Measurements from ENCODE around the gene ACKR3.

The ACKR3 gene

DNA sequence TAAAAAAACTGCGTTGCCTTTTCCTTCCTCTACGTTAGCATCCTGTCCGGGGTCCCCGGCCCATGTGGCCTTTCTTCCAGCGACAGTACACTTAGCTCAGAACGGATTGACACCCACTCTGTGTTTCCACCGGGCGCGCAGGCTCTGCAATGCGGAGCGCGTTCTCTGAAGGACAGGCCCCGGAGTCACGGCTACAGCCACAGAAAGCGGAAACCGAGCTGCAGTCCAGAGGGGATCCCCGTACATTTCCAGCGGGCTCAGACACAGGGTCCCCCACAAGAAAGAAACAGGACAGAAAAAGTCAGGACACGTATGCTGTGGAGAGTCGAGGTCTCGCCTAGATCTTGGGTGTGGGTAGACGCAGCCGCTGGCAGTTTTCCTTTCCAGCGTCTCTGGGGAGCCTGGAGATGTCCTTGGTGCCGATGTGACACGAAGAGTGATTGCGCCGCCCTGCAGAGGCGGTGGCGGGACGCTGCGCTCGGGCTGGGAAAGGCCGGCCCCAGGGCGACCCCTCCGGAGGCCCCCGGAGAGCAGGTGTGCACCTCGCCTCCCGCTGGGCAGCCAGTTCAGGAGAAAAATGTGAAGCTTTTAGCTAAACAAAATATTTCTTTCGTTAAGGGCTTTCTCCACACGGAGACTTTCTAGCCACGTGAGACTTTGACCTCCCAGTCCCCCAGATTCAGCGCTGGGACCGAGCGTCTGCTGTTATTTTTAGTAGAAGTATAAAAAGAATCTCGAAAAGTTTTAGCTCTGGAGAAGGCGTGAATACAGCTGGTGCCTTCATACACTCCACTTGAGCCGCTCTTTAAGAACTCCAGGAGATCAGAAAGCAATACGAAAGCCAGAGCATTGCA is 1.3 kb upstream of the ACKR3 start:
- no peak for DNase-seq (ENCODE audit: low read depth in 1 of 2, low spot score in 1 of 2)

DNA sequence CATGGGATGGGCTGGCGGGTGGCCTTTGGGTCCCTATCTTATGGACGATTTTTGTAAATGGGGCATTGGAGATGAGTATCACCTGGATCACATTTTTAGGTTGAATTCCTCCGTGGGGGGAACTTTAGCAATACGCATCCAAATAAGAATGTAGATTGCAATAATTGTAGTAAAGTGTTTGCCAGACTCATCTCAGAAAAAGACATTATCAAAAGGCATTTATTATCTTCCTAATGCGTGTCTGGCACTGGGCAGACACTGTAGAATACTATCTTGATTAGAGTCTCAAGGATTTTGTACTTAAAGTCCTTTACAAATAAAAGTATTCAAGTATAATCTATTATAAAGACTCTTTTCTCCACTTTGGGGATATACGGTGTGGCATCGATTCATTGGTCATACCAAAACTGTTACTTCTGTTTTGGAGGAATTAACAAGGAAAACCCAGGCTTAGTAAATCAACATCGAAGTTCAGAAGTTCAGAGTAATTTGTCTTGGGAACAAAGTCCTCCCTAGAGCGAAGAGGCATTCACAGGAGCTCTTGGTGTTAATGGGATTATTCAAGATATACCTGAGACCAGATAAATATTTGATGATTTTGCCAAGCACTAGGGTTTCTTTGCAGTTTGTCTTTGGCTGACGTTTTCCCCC is 578 bp upstream of the ACKR3 start:
- no peak for DNase-seq (ENCODE audit: low read depth in 1 of 2, low spot score in 1 of 2)

DNA sequence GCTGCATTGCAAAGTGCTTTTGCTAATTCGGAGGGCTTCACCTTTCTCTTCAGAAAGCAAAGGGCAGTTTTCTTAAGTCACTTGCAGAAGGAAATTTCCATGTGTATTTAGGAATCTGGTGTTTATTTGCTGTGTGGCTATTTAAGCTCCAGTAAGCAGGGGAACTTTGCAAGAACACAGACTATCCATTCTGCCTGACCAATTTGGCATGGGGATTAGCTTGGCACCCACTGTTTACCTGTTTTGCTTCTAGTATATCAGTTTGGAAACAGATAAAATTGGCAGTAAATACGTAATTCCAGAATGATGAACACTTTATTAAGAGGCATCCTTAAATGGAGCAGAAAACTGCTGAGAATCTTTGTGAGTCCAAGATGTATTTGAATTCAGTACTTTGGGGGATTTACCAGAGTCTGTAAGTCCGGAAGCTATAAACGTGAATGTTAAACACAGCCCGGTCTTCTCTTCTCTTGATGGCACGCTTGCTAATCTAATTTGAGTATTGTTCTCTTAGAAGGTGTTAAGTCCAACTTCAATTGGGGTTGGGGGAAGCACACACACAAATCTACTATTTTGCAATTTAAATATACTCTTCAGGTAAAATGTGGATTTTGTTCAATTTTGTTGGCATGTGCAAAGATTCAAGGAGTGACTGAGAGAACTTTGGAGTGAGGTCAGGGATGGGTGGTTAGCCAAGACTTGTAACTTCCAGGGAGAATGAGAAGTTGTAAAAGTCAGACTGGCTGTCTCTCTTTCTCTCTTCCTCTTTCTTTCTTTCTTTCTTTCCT is 650 bp downstream of the ACKR3 start:
- DNase-seq (ENCODE audit: low read depth in 1 of 2, low spot score in 1 of 2): no peak

DNA sequence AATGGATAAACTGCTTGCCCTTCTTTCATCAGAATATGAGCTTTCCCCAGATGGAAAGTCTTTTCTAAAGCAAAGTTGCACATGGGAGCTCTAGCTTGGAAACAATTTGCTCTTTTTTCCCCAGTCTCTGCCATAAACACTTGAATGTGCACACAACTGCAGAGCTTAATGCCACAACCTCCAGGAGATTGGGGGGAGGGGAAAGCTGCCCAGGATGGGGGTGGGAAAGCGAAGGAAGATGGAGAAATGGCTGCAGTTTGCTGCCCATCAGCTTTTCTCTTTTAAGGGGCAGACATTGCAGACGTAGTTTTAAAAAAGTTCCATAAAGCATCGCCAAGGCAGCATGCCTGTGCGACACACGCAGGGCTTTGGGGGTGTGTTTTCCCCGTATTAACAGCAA is 1.5 kb downstream of the ACKR3 start:
- no peak for DNase-seq (ENCODE audit: low read depth in 1 of 2, low spot score in 1 of 2)

DNA sequence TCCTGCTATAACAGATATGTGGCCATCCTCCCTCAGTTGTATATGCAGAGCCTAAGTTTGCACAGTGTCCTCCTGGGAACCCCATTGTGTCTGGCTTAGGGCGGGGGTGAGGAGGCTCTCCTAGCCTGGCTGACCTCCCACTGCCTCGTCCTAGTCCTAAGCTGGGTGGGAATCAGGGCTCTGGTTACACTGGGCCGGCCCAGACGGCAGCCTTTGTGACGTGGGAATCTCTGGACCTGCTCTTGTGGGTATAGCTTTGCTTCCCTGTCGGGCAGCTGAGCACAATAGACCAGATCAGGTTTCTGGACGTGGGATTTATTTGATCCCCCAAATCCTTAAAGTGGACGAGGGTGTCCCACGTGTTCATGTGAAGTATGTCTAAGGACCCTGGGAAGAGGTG is 2.9 kb downstream of the ACKR3 start:
- no peak for DNase-seq (ENCODE audit: low read depth in 1 of 2, low spot score in 1 of 2)

DNA sequence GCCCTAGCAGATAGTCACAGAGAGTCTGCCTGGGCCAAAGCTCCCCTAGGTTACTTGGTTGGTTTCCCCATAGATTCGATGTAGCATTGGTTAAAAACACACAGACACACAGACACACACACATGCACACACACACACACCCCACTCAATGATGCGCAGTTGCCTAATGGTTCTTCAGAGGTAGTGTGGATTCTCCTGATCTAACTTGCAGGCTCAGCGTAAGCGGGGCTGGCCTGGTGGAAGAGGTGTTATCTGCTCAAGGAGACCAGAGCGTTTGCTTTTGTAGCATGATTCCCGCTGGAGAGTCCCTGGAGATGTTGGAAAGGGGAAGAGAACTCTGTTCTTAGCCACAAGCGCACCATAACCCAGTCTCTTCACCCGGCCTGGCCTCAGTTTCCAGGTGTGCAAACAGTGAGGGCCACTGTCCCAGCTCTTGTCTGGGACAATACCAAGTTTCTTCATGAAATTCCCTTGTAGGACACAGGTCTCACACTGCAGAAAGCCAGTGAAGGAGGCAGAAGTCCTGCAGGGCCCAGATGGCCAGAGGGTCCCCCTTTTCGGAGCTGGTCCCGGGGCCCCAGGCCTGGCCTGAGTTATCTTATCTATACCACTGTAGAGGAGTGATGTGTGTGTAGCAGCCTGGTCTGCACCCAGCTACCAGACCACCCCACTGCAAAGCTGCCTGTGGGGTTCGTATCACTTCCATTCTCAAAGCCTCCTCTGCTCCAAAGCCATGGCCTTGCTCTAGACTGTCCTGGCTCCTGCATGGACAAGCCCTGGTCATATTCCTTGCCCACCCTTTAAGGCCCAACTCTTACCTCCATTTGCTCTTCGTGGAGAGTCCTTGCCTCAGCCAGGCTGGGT is 3.7 kb downstream of the ACKR3 start:
- DNase-seq (ENCODE audit: low read depth in 1 of 2, low spot score in 1 of 2): no peak

DNA sequence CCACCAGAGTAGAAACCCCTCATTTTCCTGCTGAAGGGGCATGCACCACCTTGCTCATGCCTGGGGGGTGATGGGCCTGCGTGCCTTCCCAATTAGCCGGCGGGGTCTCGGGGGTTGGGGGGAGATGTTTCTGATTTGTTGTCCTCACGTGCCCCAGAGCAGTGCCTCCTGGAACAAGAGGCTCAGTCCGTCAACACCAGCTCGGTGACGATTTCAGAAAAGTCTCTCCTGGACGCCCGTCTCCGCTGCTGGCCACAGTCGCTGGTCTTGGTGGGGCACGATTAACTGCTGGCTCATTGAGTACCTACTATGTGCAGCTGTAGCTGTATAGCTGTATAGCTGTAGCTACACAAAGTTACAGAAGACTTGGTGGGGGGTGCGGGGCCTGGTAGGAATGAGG is 4.4 kb downstream of the ACKR3 start:
- DNase-seq (ENCODE audit: low read depth in 1 of 2, low spot score in 1 of 2): no peak

DNA sequence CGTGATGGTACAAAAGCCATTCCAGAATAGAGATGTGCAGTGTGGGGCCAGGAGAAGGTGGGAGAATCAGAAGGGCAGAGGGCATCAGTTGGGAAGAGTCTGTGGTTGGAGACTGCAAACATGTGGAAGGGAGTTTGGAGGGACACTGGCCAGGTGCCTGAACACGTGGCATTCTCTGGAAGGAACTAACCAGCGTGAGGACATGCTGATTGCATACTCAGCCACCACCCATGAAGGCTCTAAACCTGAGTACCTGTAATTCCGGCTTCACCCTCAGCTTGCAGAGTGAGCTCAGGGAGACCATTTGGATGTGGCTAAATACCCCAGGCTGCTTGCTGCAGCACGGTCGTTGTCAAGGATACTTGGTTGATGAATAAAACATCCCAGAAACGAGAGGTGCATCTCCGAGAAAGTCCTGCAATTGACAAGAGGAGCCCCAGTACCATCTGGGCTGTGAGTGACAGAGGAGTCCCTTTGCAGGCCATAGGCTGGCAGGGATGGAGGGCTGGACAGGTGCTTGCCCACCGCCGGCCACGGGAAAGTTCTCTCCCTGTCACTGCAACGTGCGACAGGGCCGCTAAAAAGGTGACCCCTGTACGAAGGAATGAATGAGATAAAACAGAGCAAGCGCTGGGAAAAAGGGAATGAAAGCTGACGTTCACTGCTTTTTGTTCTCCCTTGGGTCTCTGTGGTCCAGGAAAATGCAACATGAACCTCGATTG is 5.0 kb downstream of the ACKR3 start:
- DNase-seq (ENCODE audit: low read depth in 1 of 2, low spot score in 1 of 2): no peak

DNA sequence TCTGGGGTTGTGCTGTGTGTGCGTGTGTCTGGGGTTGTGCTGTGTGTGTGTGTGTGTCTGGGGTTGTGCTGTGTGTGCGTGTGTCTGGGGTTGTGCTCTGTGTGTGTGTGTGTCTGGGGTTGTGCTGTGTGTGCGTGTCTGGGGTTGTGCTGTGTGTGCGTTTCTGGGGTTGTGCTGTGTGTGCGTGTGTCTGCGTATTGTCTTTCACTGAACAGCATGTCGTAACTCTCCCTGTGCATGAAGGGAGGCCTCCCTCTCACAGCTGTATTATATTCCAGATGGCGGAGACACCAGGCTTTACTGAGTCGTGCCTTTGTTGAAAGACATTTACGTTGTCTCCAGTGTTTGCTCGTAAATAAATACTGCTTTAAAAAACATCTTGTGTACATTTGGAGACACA is 5.9 kb downstream of the ACKR3 start:
- no peak for DNase-seq (ENCODE audit: low read depth in 1 of 2, low spot score in 1 of 2)

DNA sequence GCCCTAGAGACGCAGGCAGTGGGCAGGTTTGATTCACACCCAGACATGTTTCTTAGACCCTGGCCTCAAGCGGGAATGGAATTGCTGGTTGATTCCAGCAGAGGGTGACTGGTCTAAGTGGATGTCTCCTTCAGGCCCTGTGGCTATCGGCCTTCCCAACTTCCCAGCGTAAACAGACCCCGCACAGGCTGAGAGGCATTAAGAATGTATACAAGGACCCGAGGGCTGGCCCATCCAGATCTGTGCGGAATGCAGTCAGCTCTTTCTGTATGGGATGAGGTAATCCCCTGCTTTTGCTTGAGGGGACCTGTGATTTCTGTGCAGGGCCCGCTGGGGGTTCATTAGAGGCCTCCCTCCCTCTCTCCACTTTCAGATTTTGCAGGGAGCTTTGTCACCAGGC is 6.5 kb downstream of the ACKR3 start:
- DNase-seq (ENCODE audit: low read depth in 1 of 2, low spot score in 1 of 2): no peak

DNA sequence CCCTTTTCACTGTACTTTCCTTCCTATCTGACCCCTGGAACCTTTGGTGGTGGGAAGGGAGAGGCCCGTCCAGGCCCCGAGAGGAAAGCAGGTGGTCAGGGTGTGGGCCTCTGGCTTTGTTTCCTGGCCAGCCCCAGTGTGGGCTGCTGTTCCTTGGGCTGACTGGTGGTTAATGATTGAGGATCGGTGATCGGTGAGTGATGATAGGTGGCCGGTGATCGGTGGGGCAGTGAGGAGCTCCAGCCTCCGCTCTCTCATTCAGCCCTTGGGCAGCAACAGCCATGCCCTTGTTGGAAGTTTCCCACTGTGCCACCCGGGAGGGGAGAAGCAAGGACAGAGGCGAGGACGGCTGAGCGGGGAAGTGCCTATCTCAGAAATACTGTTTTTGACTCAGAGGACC is 7.3 kb downstream of the ACKR3 start:
- DNase-seq (ENCODE audit: low read depth in 1 of 2, low spot score in 1 of 2): no peak

DNA sequence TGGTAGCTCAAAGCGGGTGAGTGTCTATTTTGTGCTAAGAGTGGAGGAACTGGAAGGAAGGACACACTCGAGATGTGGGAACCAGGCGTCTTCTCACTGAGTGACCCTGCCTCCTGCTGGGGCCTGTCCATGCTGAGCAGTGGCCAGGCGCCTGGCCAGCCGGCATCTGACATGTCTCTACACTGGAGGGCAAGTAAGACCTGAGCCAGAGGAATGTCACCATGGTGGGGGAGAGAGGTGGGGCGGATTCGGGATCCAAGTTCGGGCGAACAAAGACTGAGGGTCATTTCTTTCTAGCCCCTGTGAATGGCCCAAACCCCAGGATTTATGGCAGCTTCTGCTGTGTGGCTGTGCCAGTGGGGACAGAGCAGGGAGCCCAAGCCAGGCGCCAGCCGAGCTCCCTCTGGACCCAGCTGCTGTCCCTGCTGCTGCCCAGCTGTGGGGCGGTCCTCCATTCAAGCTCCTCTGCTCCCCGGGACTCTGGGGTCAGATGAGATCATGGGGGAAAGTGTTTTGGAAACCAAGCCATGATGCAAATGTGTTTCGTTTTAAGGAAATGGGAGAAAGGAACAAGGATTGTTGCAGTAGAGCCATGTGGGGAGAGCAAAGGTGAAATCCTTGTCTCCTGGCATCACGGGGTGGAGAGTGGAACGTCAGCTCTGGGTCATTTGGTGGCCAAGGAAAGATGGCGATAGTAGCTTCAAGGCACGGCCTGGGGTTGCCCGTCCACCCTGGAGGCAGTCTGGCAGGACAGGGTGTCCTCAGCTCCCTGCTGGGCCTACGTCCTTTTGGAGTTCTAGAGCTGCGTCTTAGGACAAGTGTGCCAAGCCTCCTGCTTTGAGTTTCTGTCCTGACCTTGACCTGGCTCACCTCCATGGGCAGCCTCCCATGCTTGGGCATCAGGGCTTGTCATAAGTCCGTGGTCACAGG is 8.1 kb downstream of the ACKR3 start:
- no peak for DNase-seq (ENCODE audit: low read depth in 1 of 2, low spot score in 1 of 2)

DNA sequence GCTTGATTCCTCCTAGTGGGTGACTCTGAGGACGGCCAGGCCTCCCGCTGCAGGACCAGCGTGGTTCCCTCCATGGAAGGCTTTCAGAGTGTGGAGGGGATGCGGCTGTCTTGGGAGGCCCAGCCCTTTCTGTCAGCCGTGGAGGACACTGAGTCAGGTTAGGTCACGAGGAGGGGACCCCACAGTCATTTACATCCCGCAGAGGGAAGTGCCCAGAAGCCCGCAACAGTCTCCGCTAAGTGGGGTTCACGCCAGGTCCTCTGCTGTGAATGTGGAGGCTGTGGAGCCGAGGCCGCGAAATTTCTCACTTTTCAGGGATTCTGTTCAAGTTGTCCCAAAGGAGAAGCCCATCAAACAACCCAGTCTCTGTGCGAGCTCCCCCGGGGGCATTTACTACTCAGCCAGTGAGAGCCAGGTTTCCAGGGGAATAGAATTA is 8.8 kb downstream of the ACKR3 start:
- no peak for DNase-seq (ENCODE audit: low read depth in 1 of 2, low spot score in 1 of 2)

DNA sequence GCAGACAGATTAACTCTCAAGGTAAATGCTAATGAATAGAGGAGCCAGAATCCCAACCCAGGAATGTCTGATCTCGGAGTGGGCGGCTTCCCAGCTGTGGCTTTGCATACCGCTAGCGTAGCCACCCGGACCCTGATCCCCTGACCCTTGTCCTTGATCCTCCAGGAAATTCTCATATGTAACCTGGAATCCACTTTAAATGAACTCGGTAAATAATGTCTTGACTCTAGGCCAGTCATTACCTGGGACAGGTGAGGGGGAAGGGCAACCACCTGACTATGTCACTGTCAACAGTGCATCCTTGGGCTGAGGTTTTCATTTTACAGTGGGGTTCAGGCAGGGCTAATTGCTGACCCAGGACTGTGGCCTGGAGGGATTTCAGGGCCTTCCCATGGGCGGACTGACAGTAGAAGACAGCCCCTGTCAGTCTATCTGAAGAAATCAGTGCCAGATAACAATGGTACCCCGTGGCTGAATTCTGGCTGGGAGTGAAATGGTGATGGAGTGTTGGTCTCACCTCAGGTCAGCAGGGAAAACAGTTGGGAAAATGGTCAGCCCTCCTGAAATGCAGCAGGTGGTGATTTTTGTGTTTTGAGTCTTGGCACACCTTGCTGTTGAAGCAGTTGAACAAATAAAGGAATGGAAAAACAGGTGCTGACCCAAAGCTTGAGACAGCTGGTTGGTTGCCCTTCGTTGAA is 9.6 kb downstream of the ACKR3 start:
- DNase-seq (ENCODE audit: low read depth in 1 of 2, low spot score in 1 of 2): no peak

DNA sequence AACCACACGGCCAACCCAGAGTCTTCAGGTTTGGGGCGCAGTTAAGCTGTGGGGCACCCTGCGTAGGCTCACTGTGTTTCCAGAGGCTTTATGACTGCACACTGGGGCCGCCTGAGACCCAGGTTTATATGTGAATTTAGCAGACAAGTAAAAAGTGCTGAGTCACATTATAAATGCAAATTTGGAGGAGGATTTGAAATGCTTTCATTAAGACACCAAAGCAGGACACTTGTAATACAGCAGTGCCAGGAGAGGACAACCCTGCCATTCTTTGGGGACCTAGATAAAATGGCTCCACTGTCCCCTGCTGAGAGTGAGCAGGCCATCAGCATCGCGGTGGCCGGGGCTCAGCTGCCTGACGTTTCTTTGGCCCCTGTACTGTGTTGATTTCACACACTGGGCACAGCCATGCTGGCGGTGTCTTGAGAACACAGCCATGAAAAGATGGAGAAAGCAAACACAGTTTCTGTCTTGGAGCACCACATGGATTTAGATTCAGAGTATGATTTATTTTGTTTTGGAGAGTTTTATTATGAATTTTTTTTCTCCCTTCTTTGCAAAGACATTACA is 10.2 kb downstream of the ACKR3 start:
- no peak for DNase-seq (ENCODE audit: low read depth in 1 of 2, low spot score in 1 of 2)

DNA sequence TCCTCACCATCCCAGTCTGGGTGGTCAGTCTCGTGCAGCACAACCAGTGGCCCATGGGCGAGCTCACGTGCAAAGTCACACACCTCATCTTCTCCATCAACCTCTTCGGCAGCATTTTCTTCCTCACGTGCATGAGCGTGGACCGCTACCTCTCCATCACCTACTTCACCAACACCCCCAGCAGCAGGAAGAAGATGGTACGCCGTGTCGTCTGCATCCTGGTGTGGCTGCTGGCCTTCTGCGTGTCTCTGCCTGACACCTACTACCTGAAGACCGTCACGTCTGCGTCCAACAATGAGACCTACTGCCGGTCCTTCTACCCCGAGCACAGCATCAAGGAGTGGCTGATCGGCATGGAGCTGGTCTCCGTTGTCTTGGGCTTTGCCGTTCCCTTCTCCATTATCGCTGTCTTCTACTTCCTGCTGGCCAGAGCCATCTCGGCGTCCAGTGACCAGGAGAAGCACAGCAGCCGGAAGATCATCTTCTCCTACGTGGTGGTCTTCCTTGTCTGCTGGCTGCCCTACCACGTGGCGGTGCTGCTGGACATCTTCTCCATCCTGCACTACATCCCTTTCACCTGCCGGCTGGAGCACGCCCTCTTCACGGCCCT is 11.2 kb downstream of the ACKR3 start:
- DNase-seq (ENCODE audit: low read depth in 1 of 2, low spot score in 1 of 2): no peak

DNA sequence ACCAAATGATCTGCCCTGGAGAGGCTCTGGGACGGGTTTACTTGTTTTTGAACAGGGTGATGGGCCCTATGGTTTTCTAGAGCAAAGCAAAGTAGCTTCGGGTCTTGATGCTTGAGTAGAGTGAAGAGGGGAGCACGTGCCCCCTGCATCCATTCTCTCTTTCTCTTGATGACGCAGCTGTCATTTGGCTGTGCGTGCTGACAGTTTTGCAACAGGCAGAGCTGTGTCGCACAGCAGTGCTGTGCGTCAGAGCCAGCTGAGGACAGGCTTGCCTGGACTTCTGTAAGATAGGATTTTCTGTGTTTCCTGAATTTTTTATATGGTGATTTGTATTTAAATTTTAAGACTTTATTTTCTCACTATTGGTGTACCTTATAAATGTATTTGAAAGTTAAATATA is 11.9 kb downstream of the ACKR3 start:
- DNase-seq (ENCODE audit: low read depth in 1 of 2, low spot score in 1 of 2): no peak

DNA sequence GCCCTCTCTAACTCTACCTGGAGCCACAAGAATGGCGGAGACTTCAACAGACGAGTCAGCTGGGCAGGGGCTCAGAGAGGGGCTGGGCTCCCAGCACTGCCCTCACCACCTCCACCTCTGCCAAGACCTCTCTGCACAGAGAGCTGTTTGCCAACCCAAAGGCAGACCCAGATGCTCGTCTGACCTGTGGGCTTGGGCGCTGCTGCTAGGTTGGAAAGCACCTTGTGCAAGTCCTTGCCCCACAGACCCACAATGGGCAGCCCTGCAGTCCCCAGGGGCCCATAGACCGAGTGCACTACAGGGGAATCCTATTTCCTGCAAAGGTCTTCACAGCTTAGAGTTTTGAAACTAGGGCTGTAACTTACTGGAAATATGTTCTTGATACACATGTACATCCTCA is 13.3 kb downstream of the ACKR3 start:
- DNase-seq (ENCODE audit: low read depth in 1 of 2, low spot score in 1 of 2): no peak

All from activated CD4-positive, alpha-beta T cell treated with anti-CD3 and anti-CD28 coated beads, Interleukin-2, amount 50 U/mL, for 24 hours (primary cell).